ENCODE results near the gene JADE1.

JADE1 gene

GRCh38 chr4:128846063-128846462, 36.6 kb downstream of the JADE1 start:
- H3K4me1 ChIP-seq (ENCODE audit: control insufficient read depth, insufficient read depth, low read length, poor library complexity, severe bottlenecking), result no peaks in the 10 kb centered on the region
- H3K4me3 ChIP-seq (ENCODE audit: extremely low read depth, insufficient read depth, low read length, poor library complexity, severe bottlenecking), result no peak overlapping the region
- WGBS, 2 experiments (ENCODE audit: insufficient coverage in 2 of 2), result 100% methylated on average over 2 to 3 of the region's 4 CpGs
- peaks cover 94% of the 10 kb centered on the region for H3K36me3 ChIP-seq (ENCODE audit: control insufficient read depth, insufficient read depth, low read length)
- no peak overlapping the region for H3K27ac ChIP-seq (ENCODE audit: low read depth, low read length, severe bottlenecking)
- H3K9me3 ChIP-seq (ENCODE audit: control insufficient read depth, low read length), result no peaks in the 10 kb centered on the region

- Histone ChIP-seq H3K27ac (ENCODE audit: low read depth, low read length, severe bottlenecking) (no peak overlapping the region), H3K36me3 (ENCODE audit: control insufficient read depth, insufficient read depth, low read length) (peaks cover 99% of the 10 kb centered on the region), H3K4me3 (ENCODE audit: extremely low read depth, insufficient read depth, low read length, poor library complexity, severe bottlenecking) (no peak overlapping the region), H3K9me3 (ENCODE audit: control insufficient read depth, low read length) (no peaks in the 10 kb centered on the region), H3K4me1 (ENCODE audit: control insufficient read depth, insufficient read depth, low read length, poor library complexity, severe bottlenecking) (no peaks in the 10 kb centered on the region)
- 87 to 95% methylated on average over 7 of the region's 7 CpGs for WGBS, 2 experiments (ENCODE audit: insufficient coverage in 2 of 2)
These were observed 37.7 kb downstream of the JADE1 start for GRCh38 chr4:128847082-128847724.

- H3K9me3 ChIP-seq (ENCODE audit: control insufficient read depth, low read length), result no peaks in the 10 kb centered on the region
- no peaks in the 10 kb centered on the region for H3K4me1 ChIP-seq (ENCODE audit: control insufficient read depth, insufficient read depth, low read length, poor library complexity, severe bottlenecking)
- no peak overlapping the region for H3K27ac ChIP-seq (ENCODE audit: low read depth, low read length, severe bottlenecking)
- H3K36me3 ChIP-seq (ENCODE audit: control insufficient read depth, insufficient read depth, low read length), result peaks cover 99% of the 10 kb centered on the region
- H3K4me3 ChIP-seq (ENCODE audit: extremely low read depth, insufficient read depth, low read length, poor library complexity, severe bottlenecking), result no peak overlapping the region
- 75 to 100% methylated on average over 1 to 2 of the region's 3 CpGs for WGBS, 2 experiments (ENCODE audit: insufficient coverage in 2 of 2)
These were observed 39.0 kb downstream of the JADE1 start for GRCh38 chr4:128848461-128848860.

- peaks cover 98% of the 10 kb centered on the region for H3K36me3 ChIP-seq (ENCODE audit: control insufficient read depth, insufficient read depth, low read length)
- WGBS, 2 experiments (ENCODE audit: insufficient coverage in 2 of 2), result 100% methylated on average over 1 to 2 of the region's 4 CpGs
These were observed 40.8 kb downstream of the JADE1 start for GRCh38 chr4:128850252-128850651.

GRCh38 chr4:128853741-128854140, 44.2 kb downstream of the JADE1 start:
- H3K27ac ChIP-seq (ENCODE audit: low read depth, low read length, severe bottlenecking), result peak overlapping the region; percentile 60
- 75 to 83% methylated on average over 3 to 4 of the region's 5 CpGs for WGBS, 2 experiments (ENCODE audit: insufficient coverage in 2 of 2)
- peaks cover 13% of the 10 kb centered on the region for H3K4me1 ChIP-seq (ENCODE audit: control insufficient read depth, insufficient read depth, low read length, poor library complexity, severe bottlenecking)
- peaks cover 96% of the 10 kb centered on the region for H3K36me3 ChIP-seq (ENCODE audit: control insufficient read depth, insufficient read depth, low read length)
- no peak overlapping the region for H3K4me3 ChIP-seq (ENCODE audit: extremely low read depth, insufficient read depth, low read length, poor library complexity, severe bottlenecking)
- no peaks in the 10 kb centered on the region for H3K9me3 ChIP-seq (ENCODE audit: control insufficient read depth, low read length)

More at GRCh38 chr4:128850252-128850651, 40.8 kb downstream of the JADE1 start:
- Histone ChIP-seq H3K4me3 (ENCODE audit: extremely low read depth, insufficient read depth, low read length, poor library complexity, severe bottlenecking) (no peak overlapping the region), H3K9me3 (ENCODE audit: control insufficient read depth, low read length) (no peaks in the 10 kb centered on the region), H3K4me1 (ENCODE audit: control insufficient read depth, insufficient read depth, low read length, poor library complexity, severe bottlenecking) (peaks cover 13% of the 10 kb centered on the region), H3K27ac (ENCODE audit: low read depth, low read length, severe bottlenecking) (no peak overlapping the region)

GRCh38 chr4:128854433-128854832, 44.9 kb downstream of the JADE1 start:
- Histone ChIP-seq H3K27ac (ENCODE audit: low read depth, low read length, severe bottlenecking) (peak overlapping the region; percentile 60), H3K36me3 (ENCODE audit: control insufficient read depth, insufficient read depth, low read length) (peaks cover 96% of the 10 kb centered on the region)
- WGBS, 2 experiments (ENCODE audit: insufficient coverage in 2 of 2), result 90 to 100% methylated on average over 1 to 2 of the region's 6 CpGs

GRCh38 chr4:128855621-128856020, 46.1 kb downstream of the JADE1 start:
- H3K9me3 ChIP-seq (ENCODE audit: control insufficient read depth, low read length), result no peaks in the 10 kb centered on the region
- peaks cover 96% of the 10 kb centered on the region for H3K36me3 ChIP-seq (ENCODE audit: control insufficient read depth, insufficient read depth, low read length)
- WGBS, 2 experiments (ENCODE audit: insufficient coverage in 2 of 2), result 92 to 98% methylated on average over 6 to 7 of the region's 7 CpGs
- peaks cover 19% of the 10 kb centered on the region for H3K4me1 ChIP-seq (ENCODE audit: control insufficient read depth, insufficient read depth, low read length, poor library complexity, severe bottlenecking)
- no peak overlapping the region for H3K27ac ChIP-seq (ENCODE audit: low read depth, low read length, severe bottlenecking)
- no peak overlapping the region for H3K4me3 ChIP-seq (ENCODE audit: extremely low read depth, insufficient read depth, low read length, poor library complexity, severe bottlenecking)

More at GRCh38 chr4:128854433-128854832, 44.9 kb downstream of the JADE1 start:
- Histone ChIP-seq H3K4me3 (ENCODE audit: extremely low read depth, insufficient read depth, low read length, poor library complexity, severe bottlenecking) (no peak overlapping the region), H3K9me3 (ENCODE audit: control insufficient read depth, low read length) (no peaks in the 10 kb centered on the region), H3K4me1 (ENCODE audit: control insufficient read depth, insufficient read depth, low read length, poor library complexity, severe bottlenecking) (peaks cover 18% of the 10 kb centered on the region)

- 100% methylated on average over 2 of the region's 2 CpGs for WGBS, 2 experiments (ENCODE audit: insufficient coverage in 2 of 2)
- Histone ChIP-seq H3K27ac (ENCODE audit: low read depth, low read length, severe bottlenecking) (no peak overlapping the region), H3K4me3 (ENCODE audit: extremely low read depth, insufficient read depth, low read length, poor library complexity, severe bottlenecking) (no peak overlapping the region), H3K9me3 (ENCODE audit: control insufficient read depth, low read length) (no peaks in the 10 kb centered on the region), H3K36me3 (ENCODE audit: control insufficient read depth, insufficient read depth, low read length) (peaks cover 96% of the 10 kb centered on the region), H3K4me1 (ENCODE audit: control insufficient read depth, insufficient read depth, low read length, poor library complexity, severe bottlenecking) (peaks cover 19% of the 10 kb centered on the region)
These were observed 46.7 kb downstream of the JADE1 start for GRCh38 chr4:128856246-128856645.

- H3K4me1 ChIP-seq (ENCODE audit: control insufficient read depth, insufficient read depth, low read length, poor library complexity, severe bottlenecking), result peaks cover 20% of the 10 kb centered on the region
- WGBS, 2 experiments (ENCODE audit: insufficient coverage in 2 of 2), result 91 to 94% methylated on average over 16 of the region's 18 CpGs
- H3K9me3 ChIP-seq (ENCODE audit: control insufficient read depth, low read length), result no peaks in the 10 kb centered on the region
- H3K27ac ChIP-seq (ENCODE audit: low read depth, low read length, severe bottlenecking), result peak overlapping the region; percentile 36
- no peak overlapping the region for H3K4me3 ChIP-seq (ENCODE audit: extremely low read depth, insufficient read depth, low read length, poor library complexity, severe bottlenecking)
- H3K36me3 ChIP-seq (ENCODE audit: control insufficient read depth, insufficient read depth, low read length), result peaks cover 89% of the 10 kb centered on the region
These were observed 49.6 kb downstream of the JADE1 start for GRCh38 chr4:128858879-128859671.

- Histone ChIP-seq H3K4me3 (ENCODE audit: extremely low read depth, insufficient read depth, low read length, poor library complexity, severe bottlenecking) (no peak overlapping the region), H3K9me3 (ENCODE audit: control insufficient read depth, low read length) (no peaks in the 10 kb centered on the region), H3K27ac (ENCODE audit: low read depth, low read length, severe bottlenecking) (peak overlapping the region; percentile 36), H3K4me1 (ENCODE audit: control insufficient read depth, insufficient read depth, low read length, poor library complexity, severe bottlenecking) (peaks cover 13% of the 10 kb centered on the region), H3K36me3 (ENCODE audit: control insufficient read depth, insufficient read depth, low read length) (peaks cover 90% of the 10 kb centered on the region)
- WGBS, 2 experiments (ENCODE audit: insufficient coverage in 2 of 2), result 86 to 98% methylated on average over 5 of the region's 6 CpGs
These were observed 50.6 kb downstream of the JADE1 start for GRCh38 chr4:128859887-128860677.

All from mesodermal cell (in vitro differentiated cells).